ENCODE results near the gene LRP2. TPM values are rescaled to one million over a fixed set of nuclear protein-coding genes. Genes with fewer than 3 reads are reported as not detected.

The LRP2 gene
- total and polyA plus RNA-seq, 2 of the 8 experiments (the other 6 are each of a cell fraction or from before 2014, with no cell fraction given) = 2.0 to 2.9 TPM

DNA sequence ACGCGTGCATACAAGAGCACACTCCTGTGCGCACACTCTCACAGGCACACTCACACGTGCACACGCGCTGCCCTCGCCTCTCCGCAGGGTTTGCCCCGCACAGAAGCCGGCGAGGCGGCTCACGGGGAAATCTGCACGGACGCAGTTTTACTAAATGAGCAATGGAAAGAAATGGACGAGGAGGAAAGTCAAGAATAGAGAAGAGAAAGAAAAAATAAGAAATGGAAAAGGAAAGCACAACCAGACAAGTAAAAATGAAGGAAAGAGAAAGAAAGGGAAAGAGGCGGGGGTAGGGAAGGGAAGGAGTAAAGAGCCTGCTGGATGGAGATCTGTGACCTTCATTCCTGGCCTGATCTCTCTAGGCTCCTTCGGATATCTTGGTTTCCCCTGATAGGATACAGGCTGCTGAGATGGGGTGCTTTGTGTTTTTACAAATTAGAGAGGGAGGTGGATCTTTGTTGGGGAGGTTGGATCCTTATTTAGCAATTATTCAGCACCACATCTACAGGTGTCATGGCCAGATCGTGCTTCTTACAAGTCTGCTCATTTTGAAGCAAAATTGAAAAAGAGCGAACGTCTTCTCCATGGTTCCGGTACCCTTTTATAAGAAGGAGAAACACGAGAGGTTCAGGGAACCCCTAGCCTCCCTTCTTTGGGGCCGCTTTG is 693 bp upstream of the LRP2 start:
- H3K9ac ChIP-seq (replicated peaks in 1 of 4; ENCODE audit: extremely low read depth in 1 of 4, low read depth in 3 of 4, low read length in 3 of 4) = peak overlapping the region in 1 of 4 experiments; percentile 40; a peak in 1 of 7 replicates
- no peak overlapping the region for H4K91ac ChIP-seq (replicated peaks; ENCODE audit: insufficient read length, low read length)
- H3K4me2 ChIP-seq (ENCODE audit: insufficient read depth in 1 of 2, low read depth in 2 of 2, low read length in 2 of 2) = peak overlapping the region; percentile 98
- peaks cover 18 to 42% (median 37%) of the 10 kb centered on the region in 4 experiments for H3K27me3 ChIP-seq (replicated peaks in 1 of 4; ENCODE audit: control insufficient read depth in 3 of 4, extremely low read depth in 1 of 4, insufficient read depth in 3 of 4, low read length in 3 of 4)
- no peaks in the 10 kb centered on the region for H3K79me2 ChIP-seq (ENCODE audit: control insufficient read depth in 1 of 2, insufficient read depth in 2 of 2, low read length in 2 of 2)
- no peaks in the 10 kb centered on the region for H3K9me3 ChIP-seq (ENCODE audit: insufficient read depth in 2 of 2, low read depth in 1 of 2, low read length in 1 of 2)
- DNase-seq (ENCODE audit: low read depth in 1 of 2, low spot score in 2 of 2) = no peak
- peak overlapping the region; percentile 99 for H2BK12ac ChIP-seq (ENCODE audit: low read depth, low read length)
- no peak overlapping the region for H3K56ac ChIP-seq (replicated peaks; ENCODE audit: insufficient read length, low read depth, low read length)
- no peak overlapping the region for H3K4ac ChIP-seq (replicated peaks; ENCODE audit: insufficient read length, low read depth, low read length)
- no peak overlapping the region for H2BK15ac ChIP-seq (ENCODE audit: low read length)
- FAIRE-seq = no peak
- H2BK20ac ChIP-seq (ENCODE audit: low read length) = peak overlapping the region; percentile 61; the same call in 1 of the 2 replicates
- H3K4me3 ChIP-seq (ENCODE audit: extremely low read depth in 1 of 4, insufficient read depth in 2 of 4, low read depth in 3 of 4, low read length in 4 of 4) = peak overlapping the region; percentile 42 to 73 (median 64)
- H4K5ac ChIP-seq (ENCODE audit: insufficient read length, low read depth, low read length) = no peak overlapping the region
- H3K18ac ChIP-seq (ENCODE audit: extremely low read depth, low read length) = peak overlapping the region; percentile 94
- no peaks in the 10 kb centered on the region for H3K36me3 ChIP-seq (ENCODE audit: control insufficient read depth in 2 of 4, insufficient read depth in 4 of 4, low read length in 3 of 4)
- no peak overlapping the region for H3K14ac ChIP-seq (ENCODE audit: insufficient read length)
- WGBS, 2 experiments (ENCODE audit: extremely low coverage in 1 of 2, insufficient coverage in 1 of 2, insufficient read length in 1 of 2, insufficient replicate concordance in 2 of 2, low coverage in 1 of 2, low lambda C conversion rate in 2 of 2, missing lambda C conversion rate in 1 of 2) = 5% methylated on average over 17 of the region's 24 CpGs; no CpG with 5 or more reads in 1 of the 2 experiments
- H2BK120ac ChIP-seq (replicated peaks; ENCODE audit: low read depth, low read length) = no peak overlapping the region
- H3K79me1 ChIP-seq (ENCODE audit: low read depth, low read length) = no peaks in the 10 kb centered on the region
- no peak overlapping the region for H3K23ac ChIP-seq (ENCODE audit: insufficient read length)
- POLR2A ChIA-PET (ENCODE audit: partially characterized antibody) = interaction anchor here (1.0 to 2.0 kb wide), 2 partner anchors 19 to 104 kb away, joined by 3 to 4 read pairs; no protein-coding TSS in a partner anchor
- no peak overlapping the region for H3K27ac ChIP-seq (ENCODE audit: low read depth, low read length)
- H2BK5ac ChIP-seq (ENCODE audit: low read depth, low read length) = peak overlapping the region; percentile 83; the same call in 1 of the 2 replicates
- peaks cover 0 to 4% of the 10 kb centered on the region in 2 experiments for H4K20me1 ChIP-seq (replicated peaks in 1 of 2; ENCODE audit: control insufficient read depth in 1 of 2, insufficient read depth in 2 of 2, low read length in 2 of 2)
- peaks cover 0 to 22% (median 13%) of the 10 kb centered on the region in 4 experiments; a peak in 6 of 7 replicates for H3K4me1 ChIP-seq (replicated peaks in 1 of 4; ENCODE audit: control insufficient read depth in 3 of 4, insufficient read depth in 4 of 4, low read length in 3 of 4)
- H2AK5ac ChIP-seq (ENCODE audit: low read depth, low read length) = peak overlapping the region; percentile 87
- H2AFZ ChIP-seq (ENCODE audit: low read length) = peak overlapping the region; percentile 70; the same call in 1 of the 2 replicates
- H4K8ac ChIP-seq (ENCODE audit: extremely low read depth, insufficient read depth, low read length) = peak overlapping the region; percentile 62; the same call in 1 of the 2 replicates
- H3K23me2 ChIP-seq (ENCODE audit: low read depth, low read length) = peaks cover 35% of the 10 kb centered on the region
- CTCF ChIA-PET (ENCODE audit: partially characterized antibody) = interaction anchor here (0.8 to 2.0 kb wide), 2 partner anchors 105 to 254 kb away, joined by 3 to 5 read pairs; no protein-coding TSS in a partner anchor
- TF ChIP-seq SUZ12 (IDR thresholded peaks at IDR 0.05; ENCODE audit: low read length) (peak; percentile 77), NANOG (IDR thresholded peaks at IDR 0.05; ENCODE audit: insufficient read depth, low read depth, low read length, poor library complexity, severe bottlenecking) (no peak), CHD1 (IDR thresholded peaks at IDR 0.05; ENCODE audit: low read depth, low read length) (no peak), BRCA1 (IDR thresholded peaks at IDR 0.05; ENCODE audit: low read depth, low read length) (no peak), CEBPB (IDR thresholded peaks at IDR 0.05; ENCODE audit: low read depth, low read length) (no peak), NRF1 (IDR thresholded peaks at IDR 0.05; ENCODE audit: low read depth, low read length) (no peak), SRF (IDR thresholded peaks at IDR 0.05; ENCODE audit: low read depth, low read length) (no peak)
- TF ChIP-seq, protein P1, sequence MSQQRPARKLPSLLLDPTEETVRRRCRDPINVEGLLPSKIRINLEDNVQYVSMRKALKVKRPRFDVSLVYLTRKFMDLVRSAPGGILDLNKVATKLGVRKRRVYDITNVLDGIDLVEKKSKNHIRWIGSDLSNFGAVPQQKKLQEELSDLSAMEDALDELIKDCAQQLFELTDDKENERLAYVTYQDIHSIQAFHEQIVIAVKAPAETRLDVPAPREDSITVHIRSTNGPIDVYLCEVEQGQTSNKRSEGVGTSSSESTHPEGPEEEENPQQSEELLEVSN (IDR thresholded peaks at IDR 0.05) = 0 out of 2 replicates have a peak, but pooled peaks have one; percentile 26
- TF ChIP-seq, protein P2, sequence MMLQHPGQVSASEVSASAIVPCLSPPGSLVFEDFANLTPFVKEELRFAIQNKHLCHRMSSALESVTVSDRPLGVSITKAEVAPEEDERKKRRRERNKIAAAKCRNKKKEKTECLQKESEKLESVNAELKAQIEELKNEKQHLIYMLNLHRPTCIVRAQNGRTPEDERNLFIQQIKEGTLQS (IDR thresholded peaks at IDR 0.05; ENCODE audit: insufficient read depth, low read depth, low read length) = no peak
- TF ChIP-seq, protein P3, sequence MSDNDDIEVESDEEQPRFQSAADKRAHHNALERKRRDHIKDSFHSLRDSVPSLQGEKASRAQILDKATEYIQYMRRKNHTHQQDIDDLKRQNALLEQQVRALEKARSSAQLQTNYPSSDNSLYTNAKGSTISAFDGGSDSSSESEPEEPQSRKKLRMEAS (IDR thresholded peaks at IDR 0.05) = peak; percentile 49; the same call in 1 of the 2 replicates

Data from H1 (cell line).